Measurements from ENCODE around the gene EIF4G2. TPM values are rescaled to one million over a fixed set of nuclear protein-coding genes. Genes with fewer than 3 reads are reported as not detected.

Gene EIF4G2
- total and polyA plus RNA-seq, 2 experiments from 2014 or later: 384 to 584 TPM

DNA sequence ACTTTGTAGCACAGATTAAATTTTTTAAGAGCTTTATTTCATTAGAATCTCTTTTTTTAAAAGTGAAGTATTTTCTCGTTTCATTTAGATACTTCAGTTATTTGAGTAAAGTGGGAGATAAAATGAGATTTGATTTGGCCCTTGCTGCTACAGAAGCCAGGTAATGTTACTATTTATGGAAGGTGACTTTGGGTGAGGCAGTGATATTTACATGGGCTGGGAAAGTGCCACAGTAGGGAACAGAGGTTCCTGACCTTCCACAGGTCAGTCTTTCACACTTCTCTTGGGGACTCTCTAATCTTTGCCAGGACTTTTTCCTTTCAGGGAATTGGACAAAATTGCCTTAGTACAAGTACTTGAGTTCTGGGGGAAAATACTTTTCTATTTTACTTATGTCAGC is 37.3 kb downstream of the EIF4G2 start:
- H3K36me3 ChIP-seq: peaks cover 60% of the 10 kb centered on the region
- TF ChIP-seq, protein P1, sequence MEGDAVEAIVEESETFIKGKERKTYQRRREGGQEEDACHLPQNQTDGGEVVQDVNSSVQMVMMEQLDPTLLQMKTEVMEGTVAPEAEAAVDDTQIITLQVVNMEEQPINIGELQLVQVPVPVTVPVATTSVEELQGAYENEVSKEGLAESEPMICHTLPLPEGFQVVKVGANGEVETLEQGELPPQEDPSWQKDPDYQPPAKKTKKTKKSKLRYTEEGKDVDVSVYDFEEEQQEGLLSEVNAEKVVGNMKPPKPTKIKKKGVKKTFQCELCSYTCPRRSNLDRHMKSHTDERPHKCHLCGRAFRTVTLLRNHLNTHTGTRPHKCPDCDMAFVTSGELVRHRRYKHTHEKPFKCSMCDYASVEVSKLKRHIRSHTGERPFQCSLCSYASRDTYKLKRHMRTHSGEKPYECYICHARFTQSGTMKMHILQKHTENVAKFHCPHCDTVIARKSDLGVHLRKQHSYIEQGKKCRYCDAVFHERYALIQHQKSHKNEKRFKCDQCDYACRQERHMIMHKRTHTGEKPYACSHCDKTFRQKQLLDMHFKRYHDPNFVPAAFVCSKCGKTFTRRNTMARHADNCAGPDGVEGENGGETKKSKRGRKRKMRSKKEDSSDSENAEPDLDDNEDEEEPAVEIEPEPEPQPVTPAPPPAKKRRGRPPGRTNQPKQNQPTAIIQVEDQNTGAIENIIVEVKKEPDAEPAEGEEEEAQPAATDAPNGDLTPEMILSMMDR (IDR thresholded peaks at IDR 0.05; ENCODE audit: low read depth, low read length): no peak

DNA sequence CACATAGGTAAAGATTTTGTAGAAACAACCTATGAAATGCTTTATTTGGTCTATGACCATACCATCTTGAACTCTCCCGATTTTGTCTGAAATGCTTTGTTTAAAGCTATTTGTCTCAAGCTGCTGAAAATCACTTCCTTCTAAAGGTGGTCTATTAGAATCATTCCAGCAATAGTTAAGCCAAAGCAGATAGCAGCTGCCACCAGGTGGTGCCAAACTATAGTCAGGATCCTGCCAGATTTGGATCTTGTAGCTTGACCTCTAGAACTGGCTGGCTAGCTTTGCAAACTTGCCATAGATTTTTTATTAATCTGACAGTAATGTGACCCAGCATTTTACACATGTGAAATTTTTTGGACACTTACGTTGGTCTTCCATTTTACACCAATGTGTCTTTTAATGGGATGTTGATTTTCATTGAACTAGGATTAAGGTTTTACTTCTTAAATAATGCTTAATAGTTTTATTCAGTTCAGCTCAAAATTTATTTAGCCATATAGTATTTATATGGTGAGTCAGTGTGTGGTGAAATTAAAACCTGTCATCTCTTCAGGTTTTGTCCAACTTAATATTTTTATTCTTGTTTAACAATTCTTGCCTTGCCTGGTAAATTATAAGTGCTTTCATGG is 38.0 kb downstream of the EIF4G2 start:
- Histone ChIP-seq H3K36me3 (peaks cover 59% of the 10 kb centered on the region), H3K4me1 (ENCODE audit: low read depth) (peaks cover 8% of the 10 kb centered on the region), H3K27ac (peak overlapping the region; percentile 54), H3K9me3 (ENCODE audit: low read depth) (no peaks in the 10 kb centered on the region), H3K27me3 (no peaks in the 10 kb centered on the region), H3K4me3 (no peak overlapping the region)
- DNase-seq (ENCODE audit: low read depth in 1 of 2, low spot score in 1 of 2): peak; percentile 56 to 80
- TF ChIP-seq, protein P1 (IDR thresholded peaks at IDR 0.05; ENCODE audit: low read depth, low read length): peak; percentile 76

More for the DNA sequence above, 37.3 kb downstream of the EIF4G2 start:
- H3K27me3 ChIP-seq: no peaks in the 10 kb centered on the region
- peaks cover 8% of the 10 kb centered on the region for H3K4me1 ChIP-seq (ENCODE audit: low read depth)
- H3K9me3 ChIP-seq (ENCODE audit: low read depth): no peaks in the 10 kb centered on the region
- peak in 1 of 2 donors; percentile 10 for DNase-seq (ENCODE audit: low read depth in 1 of 2, low spot score in 1 of 2)
- H3K27ac ChIP-seq: peak overlapping the region; percentile 54
- no peak overlapping the region for H3K4me3 ChIP-seq

DNA sequence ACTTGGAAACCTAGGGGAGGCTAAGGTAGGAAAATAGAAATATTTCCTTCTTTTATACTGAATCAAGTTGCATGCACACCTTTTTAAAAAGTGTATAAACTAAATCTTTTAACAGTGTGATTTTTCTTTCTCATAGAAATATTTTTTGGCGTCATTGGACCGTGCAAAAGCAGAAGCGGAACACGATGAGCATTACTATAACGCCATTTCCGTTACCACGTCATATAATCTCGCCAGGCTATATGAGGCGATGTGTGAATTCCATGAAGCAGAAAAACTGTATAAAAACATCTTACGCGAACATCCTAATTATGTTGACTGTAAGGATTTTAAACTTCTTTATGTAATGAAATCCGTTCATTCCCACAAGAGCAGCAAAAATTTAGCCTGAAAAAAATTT is 44.3 kb downstream of the EIF4G2 start:
- Histone ChIP-seq H3K4me1 (ENCODE audit: low read depth) (no peaks in the 10 kb centered on the region), H3K27me3 (no peaks in the 10 kb centered on the region), H3K27ac (no peak overlapping the region), H3K4me3 (no peak overlapping the region), H3K36me3 (peaks cover 70% of the 10 kb centered on the region), H3K9me3 (ENCODE audit: low read depth) (no peaks in the 10 kb centered on the region)
- no peak for DNase-seq (ENCODE audit: low read depth in 1 of 2, low spot score in 1 of 2)
- TF ChIP-seq, protein P1 (IDR thresholded peaks at IDR 0.05; ENCODE audit: low read depth, low read length): no peak

DNA sequence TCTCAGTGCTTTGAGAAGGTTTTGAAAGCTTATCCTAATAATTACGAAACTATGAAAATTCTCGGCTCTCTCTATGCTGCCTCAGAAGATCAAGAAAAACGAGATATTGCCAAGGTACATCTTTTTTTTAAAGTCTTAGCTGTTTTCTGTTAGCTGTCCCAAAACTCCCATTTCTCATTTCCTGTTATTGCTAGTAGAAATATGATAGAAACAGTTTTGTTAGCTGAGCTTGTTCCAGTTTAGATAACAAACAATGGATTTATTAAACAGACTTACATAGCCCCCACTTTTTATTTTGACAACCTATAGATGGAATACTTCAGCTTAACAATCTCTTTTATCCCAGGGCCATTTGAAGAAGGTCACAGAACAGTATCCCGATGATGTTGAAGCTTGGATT is 45.0 kb downstream of the EIF4G2 start:
- H3K4me3 ChIP-seq: no peak overlapping the region
- peaks cover 75% of the 10 kb centered on the region for H3K36me3 ChIP-seq
- TF ChIP-seq, protein P1 (IDR thresholded peaks at IDR 0.05; ENCODE audit: low read depth, low read length): no peak
- no peaks in the 10 kb centered on the region for H3K9me3 ChIP-seq (ENCODE audit: low read depth)
- no peak overlapping the region for H3K27ac ChIP-seq
- no peak for DNase-seq (ENCODE audit: low read depth in 1 of 2, low spot score in 1 of 2)
- no peaks in the 10 kb centered on the region for H3K27me3 ChIP-seq
- H3K4me1 ChIP-seq (ENCODE audit: low read depth): no peaks in the 10 kb centered on the region

DNA sequence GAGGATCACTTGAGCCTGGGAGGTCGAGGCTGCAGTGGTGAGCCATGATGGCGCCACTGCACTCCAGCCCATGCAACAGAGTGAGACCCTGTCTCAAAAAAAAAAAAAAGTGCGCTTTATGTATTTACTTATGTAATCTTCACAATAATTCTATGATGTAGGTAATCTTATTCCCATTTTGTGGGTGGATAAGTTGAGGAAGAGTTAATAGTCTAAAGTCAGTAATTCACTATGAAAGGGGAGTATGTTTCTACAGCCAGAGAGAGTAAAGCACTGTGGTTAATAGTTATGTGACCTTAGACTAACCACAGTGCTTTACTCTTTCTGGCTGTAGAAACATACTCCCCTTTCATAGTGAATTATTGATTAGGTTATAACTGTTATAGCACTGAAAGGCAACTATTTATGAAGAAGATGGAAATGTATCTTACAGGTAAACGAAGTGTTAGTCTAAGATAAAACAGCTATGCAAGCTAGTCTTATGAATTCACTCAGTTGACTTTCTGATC is 45.8 kb downstream of the EIF4G2 start:
- Histone ChIP-seq H3K36me3 (peaks cover 83% of the 10 kb centered on the region), H3K9me3 (ENCODE audit: low read depth) (no peaks in the 10 kb centered on the region), H3K27me3 (no peaks in the 10 kb centered on the region), H3K4me1 (ENCODE audit: low read depth) (no peaks in the 10 kb centered on the region), H3K4me3 (no peak overlapping the region), H3K27ac (no peak overlapping the region)
- DNase-seq (ENCODE audit: low read depth in 1 of 2, low spot score in 1 of 2): no peak
- TF ChIP-seq, protein P1 (IDR thresholded peaks at IDR 0.05; ENCODE audit: low read depth, low read length): no peak
